A549 (cell line): ENCODE measurements around the gene SLC29A2. TPM values are rescaled to one million over a fixed set of nuclear protein-coding genes. Genes with fewer than 3 reads are reported as not detected.
A peak's percentile ranks its signal among the peaks of the same experiment; 100 is the strongest.

Experiments
- BHLHE40 ChIP-seq: IDR thresholded peaks from 2 replicates; pipeline ENCODE4 v1.6.1; 2012; ENCODE audit warnings: low read depth, low read length, inconsistent platforms
- CBX2 ChIP-seq: fragments of 200-600 bp; sonication (generic); IDR thresholded peaks from 2 replicates; pipeline ENCODE4 v1.6.1; 2016; ENCODE audit warnings: low read depth, mild to moderate bottlenecking, borderline replicate concordance
- CHD2 ChIP-seq: fragments of 150-350 bp; IDR thresholded peaks from 2 replicates; pipeline ENCODE4 v1.6.1; 2014; ENCODE audit warnings: low read length; ENCODE audit not compliant: partially characterized antibody
- E2F6 ChIP-seq: IDR thresholded peaks from 2 replicates; pipeline ENCODE4 v1.6.1; 2012; ENCODE audit warnings: low read depth, borderline replicate concordance
- EHMT2 ChIP-seq: fragments of 200-600 bp; sonication (generic); IDR thresholded peaks from 2 replicates; pipeline ENCODE4 v1.6.1; 2016; ENCODE audit warnings: antibody characterized with exemption, low read depth, mild to moderate bottlenecking, moderate library complexity
- EP300 ChIP-seq, 2 experiments: fragments of >200 bp; sonication (Bioruptor Twin); formaldehyde crosslinking; IDR thresholded peaks; 2 replicates in 1 of 2; 3 replicates in 1 of 2; pipeline ENCODE4 v1.6.1; 2016 to 2017
- FOSB ChIP-seq: fragments of 250-450 bp; sonication (Bioruptor Pico); IDR thresholded peaks from 2 replicates; pipeline ENCODE4 v1.5.0; 2020; ENCODE audit warnings: mild to moderate bottlenecking, moderate library complexity
- GATA3 ChIP-seq: IDR thresholded peaks from 2 replicates; pipeline ENCODE4 v1.6.1; 2012; ENCODE audit warnings: borderline replicate concordance
- HEYL ChIP-seq: fragments of 250-450 bp; sonication (Bioruptor Pico); IDR thresholded peaks from 2 replicates; pipeline ENCODE4 v1.8.0; 2021; ENCODE audit warnings: mild to moderate bottlenecking, moderate library complexity
- HOXB13 ChIP-seq: fragments of 250-450 bp; sonication (Bioruptor Pico); IDR thresholded peaks from 2 replicates; pipeline ENCODE4 v1.5.0; 2020; ENCODE audit warnings: low read depth, mild to moderate bottlenecking, moderate library complexity
- HOXB5 ChIP-seq: fragments of 250-450 bp; sonication (Bioruptor Pico); IDR thresholded peaks from 2 replicates; pipeline ENCODE4 v1.5.0; 2020; ENCODE audit warnings: mild to moderate bottlenecking, moderate library complexity
- JUNB ChIP-seq: fragments of >200 bp; sonication (Bioruptor Twin); formaldehyde crosslinking; IDR thresholded peaks from 2 replicates; pipeline ENCODE4 v1.6.1; 2016
- KDM1A ChIP-seq: fragments of 200-600 bp; sonication (generic); IDR thresholded peaks from 2 replicates; pipeline ENCODE4 v1.6.1; 2016; ENCODE audit warnings: low read depth, mild to moderate bottlenecking
- KDM5A ChIP-seq: fragments of 200-600 bp; sonication (generic); IDR thresholded peaks from 2 replicates; pipeline ENCODE4 v1.6.1; 2016; ENCODE audit warnings: antibody characterized with exemption, mild to moderate bottlenecking
- MAFK ChIP-seq: fragments of 450-650 bp; IDR thresholded peaks from 2 replicates; pipeline ENCODE4 v1.6.1; 2014; ENCODE audit not compliant: partially characterized antibody
- MAZ ChIP-seq: fragments of 150-350 bp; IDR thresholded peaks from 2 replicates; pipeline ENCODE4 v1.6.1; 2014; ENCODE audit warnings: antibody characterized with exemption, low read depth, low read length, borderline replicate concordance
- MYC ChIP-seq: IDR thresholded peaks from 2 replicates; pipeline ENCODE4 v1.6.1; 2012; ENCODE audit warnings: mild to moderate bottlenecking, inconsistent platforms, low read length, improper control_type of control experiment, borderline replicate concordance
- NFE2L2 ChIP-seq: fragments of 150-350 bp; conservative IDR thresholded peaks from 2 replicates; pipeline ENCODE4 v1.6.1; 2014; ENCODE audit warnings: low read length
- NPAS2 ChIP-seq: fragments of 250-450 bp; sonication (Bioruptor Pico); IDR thresholded peaks from 2 replicates; pipeline ENCODE4 v1.8.0; 2022; ENCODE audit warnings: mild to moderate bottlenecking, moderate library complexity, borderline replicate concordance
- PBX3 ChIP-seq: IDR thresholded peaks from 2 replicates; pipeline ENCODE4 v1.6.1; 2012
- RARB ChIP-seq: fragments of 250-450 bp; sonication (Bioruptor Pico); IDR thresholded peaks from 2 replicates; pipeline ENCODE4 v1.8.0; 2021; ENCODE audit warnings: mild to moderate bottlenecking, moderate library complexity
- RCOR1 ChIP-seq: fragments of 150-350 bp; IDR thresholded peaks from 2 replicates; pipeline ENCODE4 v1.6.1; 2014; ENCODE audit warnings: antibody characterized with exemption, low read length, low read depth
- RNF2 ChIP-seq: fragments of 200-600 bp; sonication (generic); IDR thresholded peaks from 2 replicates; pipeline ENCODE4 v1.6.1; 2016; ENCODE audit warnings: low read depth, mild to moderate bottlenecking, antibody characterized with exemption, moderate library complexity, borderline replicate concordance
- SREBF2 ChIP-seq: fragments of 450-650 bp; IDR thresholded peaks from 2 replicates; pipeline ENCODE4 v1.6.1; 2014; ENCODE audit warnings: mild to moderate bottlenecking, moderate library complexity
- ZC3H11A ChIP-seq: fragments of 450-650 bp; IDR thresholded peaks from 2 replicates; pipeline ENCODE4 v1.6.1; 2014; ENCODE audit warnings: antibody characterized with exemption, mild to moderate bottlenecking
- ZFP36 ChIP-seq: fragments of 450-650 bp; IDR thresholded peaks from 2 replicates; pipeline ENCODE4 v1.6.1; 2014; ENCODE audit warnings: borderline replicate concordance; ENCODE audit not compliant: partially characterized antibody
- ZNF302 ChIP-seq: fragments of 250-450 bp; sonication (Bioruptor Pico); IDR thresholded peaks from 2 replicates; pipeline ENCODE4 v1.9.0; 2021; ENCODE audit warnings: inconsistent platforms, mild to moderate bottlenecking, moderate library complexity
- ZSCAN20 ChIP-seq: fragments of 250-450 bp; sonication (Bioruptor Pico); IDR thresholded peaks from 2 replicates; pipeline ENCODE4 v1.8.0; 2022; ENCODE audit warnings: mild to moderate bottlenecking, moderate library complexity
- polyA plus RNA-seq, 4 experiments: library from polyadenylated mRNA; depleted of rRNA in 3 of 4; stranded (reverse); fragments of >200 nt; fragmentation: RNase III in 1 of 4; extraction: RNeasy Plus Mini Kit Qiagen cat#74134 plus additional on column Dnase treatment in 1 of 4; gene quantifications; 2 replicates in 3 of 4; 3 replicates in 1 of 4; pipeline ENCODE4 v1.2.3, GENCODE V29; 2011 to 2017
- TF ChIP-seq, protein P1 (sequence below): fragments of 250-450 bp; sonication (Bioruptor Pico); IDR thresholded peaks from 2 replicates; pipeline ENCODE4 v1.5.0; 2021; ENCODE audit warnings: mild to moderate bottlenecking, moderate library complexity, borderline replicate concordance
- TF ChIP-seq, protein P2 (sequence below): fragments of >200 bp; sonication (Bioruptor Twin); formaldehyde crosslinking; IDR thresholded peaks from 2 replicates; pipeline ENCODE4 v1.6.1; 2016
- TF ChIP-seq, protein P3 (sequence below): fragments of >200 bp; sonication (Bioruptor Twin); formaldehyde crosslinking; IDR thresholded peaks from 3 replicates; pipeline ENCODE4 v1.6.1; 2016
- TF ChIP-seq, protein P4 (sequence below): fragments of 200-600 bp; sonication (generic); IDR thresholded peaks from 2 replicates; pipeline ENCODE4 v1.6.1; 2016; ENCODE audit warnings: antibody characterized with exemption, mild to moderate bottlenecking, moderate library complexity

The SLC29A2 gene
- polyA plus RNA-seq, 2 of the 4 experiments (the other 2 are of a cell fraction), result 2.6 to 7.6 TPM

- TF ChIP-seq ZSCAN20 (no peak), HEYL (CRISPR knock-in tag) (no peak), KDM1A (no peak), MAFK (no peak), HOXB13 (CRISPR knock-in tag) (no peak; the same call in 1 of the 2 replicates), BHLHE40 (no peak), KDM5A (no peak), PBX3 (no peak), ZC3H11A (no peak), CBX2 (no peak), RARB (CRISPR knock-in tag) (no peak; the same call in 1 of the 2 replicates), GATA3 (peak; percentile 35; the same call in 1 of the 2 replicates), HOXB5 (CRISPR knock-in tag) (no peak), NFE2L2 (no peak), FOSB (CRISPR knock-in tag) (no peak), JUNB (no peak; the same call in 1 of the 2 replicates), EP300 (IDR thresholded peaks at IDR 0.05) (no peak), ZNF302 (CRISPR knock-in tag) (no peak), SREBF2 (no peak), MYC (no peak), CHD2 (no peak), NPAS2 (CRISPR knock-in tag) (no peak), MAZ (no peak), EHMT2 (no peak), E2F6 (peak; percentile 53; the same call in 1 of the 2 replicates), ZFP36 (no peak), RNF2 (no peak), RCOR1 (no peak)
- TF ChIP-seq, protein P1, sequence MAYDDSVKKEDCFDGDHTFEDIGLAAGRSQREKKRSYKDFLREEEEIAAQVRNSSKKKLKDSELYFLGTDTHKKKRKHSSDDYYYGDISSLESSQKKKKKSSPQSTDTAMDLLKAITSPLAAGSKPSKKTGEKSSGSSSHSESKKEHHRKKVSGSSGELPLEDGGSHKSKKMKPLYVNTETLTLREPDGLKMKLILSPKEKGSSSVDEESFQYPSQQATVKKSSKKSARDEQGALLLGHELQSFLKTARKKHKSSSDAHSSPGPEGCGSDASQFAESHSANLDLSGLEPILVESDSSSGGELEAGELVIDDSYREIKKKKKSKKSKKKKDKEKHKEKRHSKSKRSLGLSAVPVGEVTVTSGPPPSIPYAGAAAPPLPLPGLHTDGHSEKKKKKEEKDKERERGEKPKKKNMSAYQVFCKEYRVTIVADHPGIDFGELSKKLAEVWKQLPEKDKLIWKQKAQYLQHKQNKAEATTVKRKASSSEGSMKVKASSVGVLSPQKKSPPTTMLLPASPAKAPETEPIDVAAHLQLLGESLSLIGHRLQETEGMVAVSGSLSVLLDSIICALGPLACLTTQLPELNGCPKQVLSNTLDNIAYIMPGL, result no peak
- TF ChIP-seq, protein P2, sequence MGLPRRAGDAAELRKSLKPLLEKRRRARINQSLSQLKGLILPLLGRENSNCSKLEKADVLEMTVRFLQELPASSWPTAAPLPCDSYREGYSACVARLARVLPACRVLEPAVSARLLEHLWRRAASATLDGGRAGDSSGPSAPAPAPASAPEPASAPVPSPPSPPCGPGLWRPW, result no peak
- TF ChIP-seq, protein P3, sequence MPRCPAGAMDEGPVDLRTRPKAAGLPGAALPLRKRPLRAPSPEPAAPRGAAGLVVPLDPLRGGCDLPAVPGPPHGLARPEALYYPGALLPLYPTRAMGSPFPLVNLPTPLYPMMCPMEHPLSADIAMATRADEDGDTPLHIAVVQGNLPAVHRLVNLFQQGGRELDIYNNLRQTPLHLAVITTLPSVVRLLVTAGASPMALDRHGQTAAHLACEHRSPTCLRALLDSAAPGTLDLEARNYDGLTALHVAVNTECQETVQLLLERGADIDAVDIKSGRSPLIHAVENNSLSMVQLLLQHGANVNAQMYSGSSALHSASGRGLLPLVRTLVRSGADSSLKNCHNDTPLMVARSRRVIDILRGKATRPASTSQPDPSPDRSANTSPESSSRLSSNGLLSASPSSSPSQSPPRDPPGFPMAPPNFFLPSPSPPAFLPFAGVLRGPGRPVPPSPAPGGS, result 0 out of 3 replicates have a peak, but pooled peaks have one; percentile 8
- TF ChIP-seq, protein P4, sequence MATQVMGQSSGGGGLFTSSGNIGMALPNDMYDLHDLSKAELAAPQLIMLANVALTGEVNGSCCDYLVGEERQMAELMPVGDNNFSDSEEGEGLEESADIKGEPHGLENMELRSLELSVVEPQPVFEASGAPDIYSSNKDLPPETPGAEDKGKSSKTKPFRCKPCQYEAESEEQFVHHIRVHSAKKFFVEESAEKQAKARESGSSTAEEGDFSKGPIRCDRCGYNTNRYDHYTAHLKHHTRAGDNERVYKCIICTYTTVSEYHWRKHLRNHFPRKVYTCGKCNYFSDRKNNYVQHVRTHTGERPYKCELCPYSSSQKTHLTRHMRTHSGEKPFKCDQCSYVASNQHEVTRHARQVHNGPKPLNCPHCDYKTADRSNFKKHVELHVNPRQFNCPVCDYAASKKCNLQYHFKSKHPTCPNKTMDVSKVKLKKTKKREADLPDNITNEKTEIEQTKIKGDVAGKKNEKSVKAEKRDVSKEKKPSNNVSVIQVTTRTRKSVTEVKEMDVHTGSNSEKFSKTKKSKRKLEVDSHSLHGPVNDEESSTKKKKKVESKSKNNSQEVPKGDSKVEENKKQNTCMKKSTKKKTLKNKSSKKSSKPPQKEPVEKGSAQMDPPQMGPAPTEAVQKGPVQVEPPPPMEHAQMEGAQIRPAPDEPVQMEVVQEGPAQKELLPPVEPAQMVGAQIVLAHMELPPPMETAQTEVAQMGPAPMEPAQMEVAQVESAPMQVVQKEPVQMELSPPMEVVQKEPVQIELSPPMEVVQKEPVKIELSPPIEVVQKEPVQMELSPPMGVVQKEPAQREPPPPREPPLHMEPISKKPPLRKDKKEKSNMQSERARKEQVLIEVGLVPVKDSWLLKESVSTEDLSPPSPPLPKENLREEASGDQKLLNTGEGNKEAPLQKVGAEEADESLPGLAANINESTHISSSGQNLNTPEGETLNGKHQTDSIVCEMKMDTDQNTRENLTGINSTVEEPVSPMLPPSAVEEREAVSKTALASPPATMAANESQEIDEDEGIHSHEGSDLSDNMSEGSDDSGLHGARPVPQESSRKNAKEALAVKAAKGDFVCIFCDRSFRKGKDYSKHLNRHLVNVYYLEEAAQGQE, result no peak
Observed at GRCh38 chr11:66336234-66337102, 35.1 kb downstream of the SLC29A2 start, which contains the start of gene RIN1 (continued).
